Colon (tissue), 2 donors: Measurements from ENCODE around the gene HINT2.

Experiments
- FAIRE-seq: peaks from 2 replicates; lab custom pipeline; 2012; peaks lifted over from hg19 to GRCh38; lab: Jason Lieb, UNC
- donor health status: control.
- donor health status: control.

HINT2 gene

DNA sequence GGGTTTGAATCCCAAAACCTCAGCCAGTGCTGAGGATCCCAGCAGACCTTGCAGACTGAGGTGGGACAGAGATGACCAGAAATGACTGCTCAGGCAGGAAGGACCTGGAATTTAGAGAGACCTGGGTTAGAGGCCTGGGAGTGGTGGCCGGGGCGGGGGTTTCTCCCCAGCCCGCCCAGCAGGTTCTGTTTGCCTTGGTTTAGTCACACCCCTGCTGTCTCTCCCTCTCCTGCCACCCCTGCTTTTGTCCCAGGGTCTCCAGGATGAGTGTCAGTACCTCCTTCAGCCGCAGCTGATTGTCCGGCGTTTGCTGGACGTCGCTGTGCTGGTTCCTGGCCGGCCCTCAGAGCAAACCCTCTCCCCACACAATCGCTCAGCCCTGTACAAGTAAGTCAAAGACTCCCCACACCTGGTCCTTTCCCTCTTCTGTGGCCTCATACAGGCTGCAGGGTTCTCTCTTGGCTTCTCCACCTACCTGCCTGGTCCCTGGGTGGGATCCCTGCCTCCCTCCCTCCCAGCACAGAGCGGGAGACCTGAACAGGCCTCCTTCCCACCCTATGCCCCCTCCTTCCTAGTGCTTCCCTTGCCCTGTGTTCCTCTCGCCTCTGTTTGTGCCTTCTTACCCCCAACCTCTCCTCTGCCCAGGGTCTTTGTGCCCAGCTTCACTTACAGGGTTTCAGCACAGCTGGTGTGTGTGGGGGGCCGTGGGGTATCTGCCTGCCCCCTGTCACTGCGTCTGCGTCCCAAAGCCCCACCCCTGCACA, 26.2 kb upstream of the HINT2 start:
- FAIRE-seq = no peak

DNA sequence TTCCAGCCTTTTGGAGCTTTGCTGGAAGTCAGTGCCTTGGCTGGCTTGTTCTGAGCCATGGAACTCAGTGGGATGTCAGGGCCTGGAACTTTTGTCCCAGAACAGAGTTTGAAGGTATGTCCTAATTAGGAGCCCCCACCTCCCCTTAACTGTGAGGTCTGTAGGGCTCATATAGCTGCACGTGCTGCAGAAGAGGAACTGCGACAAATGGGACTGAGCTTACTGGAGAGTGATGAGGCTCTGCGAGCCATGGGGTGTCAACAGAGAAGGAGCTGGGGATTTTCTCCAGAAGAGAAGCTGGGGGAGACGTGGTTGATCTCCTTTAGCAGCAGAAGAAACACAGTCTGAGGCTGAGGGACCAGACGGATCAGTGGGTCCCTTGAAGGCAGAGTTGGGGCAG, 25.1 kb upstream of the HINT2 start:
- FAIRE-seq = no peak

DNA sequence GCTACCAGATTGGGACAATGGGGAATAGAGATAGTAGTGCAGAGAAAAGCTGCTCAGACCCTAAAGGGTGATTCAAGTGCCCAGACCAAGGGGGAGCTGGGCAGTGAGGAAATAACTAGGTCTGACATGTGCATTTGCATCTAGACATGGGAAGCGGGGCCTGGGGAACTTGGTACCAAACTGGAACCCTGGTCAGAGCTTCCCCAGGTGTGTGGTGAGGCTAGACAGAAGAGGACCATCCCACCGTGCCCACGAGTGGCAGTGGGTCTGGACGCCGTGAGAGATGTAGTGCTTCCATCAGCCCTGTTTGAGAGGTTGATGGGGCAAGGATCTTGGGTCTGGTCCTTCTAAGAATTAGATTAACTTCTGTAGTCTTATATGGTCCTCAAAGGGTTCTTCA, 21.8 kb upstream of the HINT2 start:
- no peak for FAIRE-seq

DNA sequence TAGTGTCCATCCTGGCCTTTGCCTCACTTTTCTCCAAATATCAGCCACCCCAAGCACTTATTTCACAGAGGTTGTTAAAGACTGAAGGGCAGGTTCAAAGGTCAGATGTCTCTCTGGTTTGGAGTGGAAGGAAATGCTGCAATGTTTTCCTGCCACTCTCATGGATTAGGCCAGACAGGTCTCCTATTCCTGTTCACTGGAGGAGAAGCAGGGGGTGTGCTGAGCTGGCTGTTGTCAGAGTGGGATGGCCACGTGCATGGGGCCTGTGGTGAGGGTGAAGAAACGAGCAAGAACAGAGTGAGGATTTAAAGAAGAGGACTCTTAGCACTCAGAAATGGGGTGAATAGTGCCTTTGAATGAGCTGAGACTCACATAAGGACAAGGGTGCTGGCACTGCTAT, 20.9 kb upstream of the HINT2 start:
- FAIRE-seq = no peak

DNA sequence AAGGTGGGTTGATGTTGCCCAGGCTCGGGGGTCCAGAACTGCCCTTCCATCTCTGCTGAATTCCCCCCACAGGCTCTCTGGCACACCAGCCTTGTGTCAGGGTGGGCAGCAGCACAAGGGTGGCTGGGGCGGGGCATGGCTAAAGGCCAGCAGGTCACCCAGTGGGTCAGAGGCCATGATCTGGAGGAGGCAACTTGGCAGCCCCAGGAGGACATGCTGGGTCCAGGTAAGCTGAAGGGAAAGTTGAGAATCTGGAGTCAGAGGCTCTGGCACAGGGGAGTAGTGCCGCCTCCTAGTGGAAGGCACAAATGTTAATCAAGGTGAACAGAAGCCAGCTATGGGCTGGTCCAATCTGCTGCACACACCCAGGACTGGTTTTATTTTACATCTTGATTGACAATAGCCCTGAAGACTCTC, 20.4 kb upstream of the HINT2 start:
- no peak for FAIRE-seq

DNA sequence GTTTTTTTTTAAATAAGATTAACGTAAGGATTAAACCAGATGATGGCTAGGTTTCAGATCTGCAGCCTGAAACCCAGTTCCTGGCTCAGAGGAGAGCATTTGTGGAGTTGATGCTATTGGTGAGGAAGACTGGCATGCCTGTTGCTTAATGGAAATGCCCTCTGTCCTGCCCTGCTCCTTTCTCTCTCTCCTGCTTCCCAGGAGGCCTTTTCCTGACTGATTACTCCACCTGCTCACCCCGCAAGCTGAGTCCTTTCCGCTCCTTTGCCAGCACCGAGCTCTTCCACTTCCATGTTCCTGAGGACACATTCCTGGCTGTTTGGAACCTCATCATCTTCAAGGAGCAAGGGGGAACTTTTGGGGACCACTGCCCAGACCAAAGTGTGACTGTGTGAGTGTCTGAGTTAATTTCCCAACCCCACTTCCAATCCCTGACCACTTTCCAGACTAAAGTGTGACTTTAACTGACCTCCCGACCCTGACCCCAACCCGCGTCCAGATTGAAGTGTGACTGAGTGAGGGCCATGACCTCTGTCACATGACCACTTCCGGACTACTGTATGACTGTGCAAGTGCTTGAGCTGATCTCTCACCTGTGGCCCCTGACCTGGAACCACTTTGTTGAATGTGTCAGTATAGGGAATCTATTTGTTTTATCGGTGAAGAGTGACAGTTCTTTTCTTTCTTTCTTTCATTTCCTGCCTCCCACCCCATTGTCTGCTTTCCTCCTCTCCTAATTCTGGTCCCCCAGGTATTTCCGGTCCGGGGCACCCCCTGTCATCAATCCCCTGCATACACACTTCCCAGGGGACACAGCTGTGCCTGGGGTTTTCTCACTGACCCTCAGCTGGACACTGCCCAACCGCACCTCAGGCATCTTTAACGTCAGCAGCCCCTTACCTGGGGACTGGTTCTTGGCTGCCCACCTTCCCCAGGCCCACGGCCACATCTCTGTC, 19.7 kb upstream of the HINT2 start:
- FAIRE-seq = no peak

DNA sequence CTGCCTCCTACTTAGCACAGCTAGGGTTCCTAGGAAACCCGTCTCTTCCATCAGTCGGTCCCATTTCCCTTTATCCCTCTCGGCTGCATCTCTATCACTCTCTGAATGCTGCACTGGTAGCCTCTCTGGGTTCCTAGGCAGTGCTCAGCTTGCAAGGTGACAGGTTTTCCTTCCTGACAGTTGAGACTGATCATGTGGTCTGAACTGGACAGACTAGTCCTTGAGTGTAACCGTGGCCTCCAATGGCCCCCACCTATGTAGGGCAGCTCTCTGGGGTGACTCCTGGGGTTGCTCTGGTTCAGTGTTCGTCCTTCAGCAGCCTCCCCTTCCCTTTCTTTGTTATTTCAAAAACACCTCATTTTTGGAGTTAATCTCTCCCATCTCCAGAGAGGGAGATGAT, 18.0 kb upstream of the HINT2 start:
- no peak for FAIRE-seq

DNA sequence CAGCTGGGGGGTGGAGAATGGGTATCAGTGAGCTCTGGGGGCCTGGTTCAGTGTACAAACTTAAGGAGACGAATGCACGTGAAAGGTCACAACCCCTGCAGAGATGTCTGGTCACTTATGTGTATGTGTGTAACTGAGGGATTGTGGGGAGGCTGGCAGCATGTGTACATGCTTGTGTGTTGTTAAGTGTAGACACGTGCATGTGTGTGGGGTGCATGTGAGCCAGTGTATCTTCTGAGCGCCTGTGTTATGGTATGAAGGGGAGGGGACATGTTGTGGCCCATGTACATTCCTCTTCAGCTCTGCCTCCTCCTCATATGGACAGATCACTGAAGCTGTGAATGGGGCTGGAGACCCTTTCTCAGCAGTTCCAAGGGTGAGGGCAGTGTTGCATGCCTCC, 16.2 kb upstream of the HINT2 start:
- no peak for FAIRE-seq

DNA sequence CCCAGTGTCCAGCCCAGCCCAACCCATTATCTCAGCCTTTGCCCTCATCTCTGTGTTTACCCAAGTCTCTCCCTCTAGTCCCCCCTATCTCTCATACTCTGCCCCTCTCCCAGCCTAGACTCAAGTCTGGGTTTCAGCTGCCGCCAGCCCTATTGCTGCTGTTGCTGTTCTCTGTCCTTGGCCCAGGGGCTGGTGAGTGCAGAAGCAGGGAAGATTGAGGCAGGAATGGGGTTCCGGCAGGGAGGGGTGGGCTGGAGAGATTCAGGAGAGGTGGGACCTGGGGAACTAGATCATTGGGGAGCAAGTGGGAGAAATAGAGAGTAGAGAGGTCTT, 14.9 kb upstream of the HINT2 start:
- no peak for FAIRE-seq

DNA sequence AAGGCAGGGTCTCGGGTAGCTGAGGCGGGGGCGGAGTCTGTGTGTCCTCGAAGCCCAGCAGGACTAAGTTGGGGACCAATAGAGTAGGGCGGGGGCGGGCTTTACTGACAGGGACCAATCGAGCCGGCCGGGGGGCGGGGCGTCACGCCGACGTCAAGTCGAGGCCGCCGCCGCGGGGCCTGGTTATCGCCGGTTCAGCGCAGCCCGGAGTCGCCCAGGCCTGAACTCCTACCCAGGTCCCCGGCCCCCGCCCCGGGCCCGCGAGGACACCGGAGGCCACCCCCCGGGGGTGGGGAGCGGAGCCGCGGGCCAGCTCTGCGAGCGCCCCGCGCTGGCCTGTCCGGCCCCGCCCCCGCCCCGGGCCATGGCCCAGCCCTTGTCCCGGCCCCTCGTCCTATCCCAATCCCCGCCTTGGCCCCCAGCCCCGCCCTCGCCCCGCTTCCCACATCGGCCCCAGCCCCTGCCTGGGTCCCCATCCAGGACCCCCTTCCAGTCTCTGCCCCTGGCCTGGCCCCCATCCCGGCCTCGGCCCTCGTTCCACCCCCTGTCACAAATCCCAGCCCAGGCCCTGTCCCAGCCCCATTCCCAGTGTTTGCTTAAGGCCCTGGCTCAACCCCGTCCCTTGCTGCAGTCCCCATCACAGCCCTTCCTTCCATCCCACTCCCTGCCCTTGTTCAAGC, 14.4 kb upstream of the HINT2 start, which contains the start of gene TMEM8B:
Gene TMEM8B, plus strand, starts transcription at position 145 of the 680 bp plus-strand sequence. Its CDS starts 220 bp downstream, at position 365.
- FAIRE-seq = no peak

DNA sequence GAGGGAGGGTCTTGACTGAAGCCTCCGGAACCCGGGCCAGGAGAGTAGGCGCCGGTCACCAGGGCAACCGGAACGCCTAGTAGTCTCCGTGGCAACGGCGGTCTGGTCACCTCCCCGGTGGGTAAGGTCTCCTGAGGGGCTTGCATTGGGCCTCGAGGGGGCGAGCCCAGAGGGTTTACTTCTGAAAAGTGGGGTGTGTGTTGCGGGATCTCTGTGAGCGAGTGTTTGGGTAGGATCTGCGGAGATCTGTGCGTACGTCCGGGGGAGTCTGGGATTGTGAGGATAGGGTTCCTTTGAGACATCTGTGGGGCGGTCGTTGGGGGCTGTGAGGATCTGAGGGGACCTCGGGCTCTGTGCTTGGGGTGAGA, 13.9 kb upstream of the HINT2 start, which contains the start of gene FAM221B:
Gene FAM221B, minus strand, starts transcription at position 17 of the 368 bp plus-strand sequence. CDS start 2,571 bp downstream, outside the sequence.
- no peak for FAIRE-seq

DNA sequence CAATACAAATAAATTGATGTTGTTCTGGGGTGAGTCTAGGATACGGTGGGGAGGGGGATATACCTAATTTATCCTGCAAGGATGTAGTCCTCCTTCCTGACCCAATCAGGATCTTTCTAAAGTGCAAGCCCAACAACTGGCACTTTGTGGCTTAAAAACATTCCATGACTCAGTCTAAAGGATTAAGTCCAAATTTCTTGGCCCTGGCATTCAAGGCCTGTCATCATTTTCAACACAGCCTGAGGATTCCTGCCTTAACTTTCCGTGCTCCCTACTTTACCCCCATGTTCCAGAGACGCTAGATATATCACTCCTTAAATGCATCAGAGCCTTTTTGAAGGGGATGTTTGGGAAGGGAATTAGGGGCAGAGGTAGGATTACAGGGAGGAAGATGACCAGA, 12.6 kb upstream of the HINT2 start:
- no peak for FAIRE-seq

DNA sequence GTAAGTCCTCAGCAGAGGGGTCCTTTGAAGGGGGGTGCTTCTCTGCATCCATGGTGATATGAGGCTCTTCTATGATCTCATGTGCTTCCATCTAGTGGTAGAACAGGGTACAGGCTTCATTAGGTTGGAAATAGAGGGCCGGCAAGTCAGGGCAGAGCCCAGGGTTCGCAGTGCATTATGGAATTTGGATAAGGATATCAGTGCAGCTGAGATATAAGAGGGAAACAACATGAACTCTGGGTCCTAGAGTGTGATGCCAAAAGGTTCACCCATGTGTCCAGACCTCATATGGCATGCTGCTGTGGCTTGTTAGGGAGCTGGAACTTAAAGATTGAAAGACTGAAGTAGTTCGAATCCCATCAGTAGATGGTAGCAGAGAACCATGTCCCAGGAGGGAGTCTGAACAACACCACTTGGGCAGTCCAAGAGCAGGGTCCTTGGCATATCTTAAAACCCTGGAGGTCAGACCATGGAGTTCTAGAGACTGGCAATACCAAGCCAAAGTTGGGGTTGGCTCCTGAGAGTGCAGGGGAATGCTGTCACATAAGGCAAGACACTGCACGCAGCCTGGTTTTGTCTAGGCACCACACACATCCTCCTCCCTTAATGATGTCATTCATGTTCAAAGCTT, 11.3 kb upstream of the HINT2 start:
- FAIRE-seq = no peak

DNA sequence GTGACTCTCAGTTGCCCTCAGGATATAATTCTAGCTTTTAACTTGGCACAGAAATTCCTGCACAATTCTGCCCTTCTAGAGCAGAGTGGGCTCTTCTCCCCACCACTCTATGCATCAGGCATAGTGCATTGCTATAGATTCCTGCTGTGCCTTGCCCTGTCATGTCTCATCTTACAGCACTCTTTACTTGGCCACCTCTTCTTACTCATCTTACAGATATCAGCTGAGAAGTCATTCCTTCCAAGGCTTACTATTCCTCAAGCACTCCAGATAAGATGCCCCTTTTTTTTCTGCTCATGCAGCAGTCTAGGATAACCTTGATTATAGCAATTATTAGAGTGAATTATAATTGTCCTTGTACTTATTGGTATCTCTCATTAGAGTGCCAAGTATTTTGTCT, 8.1 kb upstream of the HINT2 start:
- FAIRE-seq = no peak

DNA sequence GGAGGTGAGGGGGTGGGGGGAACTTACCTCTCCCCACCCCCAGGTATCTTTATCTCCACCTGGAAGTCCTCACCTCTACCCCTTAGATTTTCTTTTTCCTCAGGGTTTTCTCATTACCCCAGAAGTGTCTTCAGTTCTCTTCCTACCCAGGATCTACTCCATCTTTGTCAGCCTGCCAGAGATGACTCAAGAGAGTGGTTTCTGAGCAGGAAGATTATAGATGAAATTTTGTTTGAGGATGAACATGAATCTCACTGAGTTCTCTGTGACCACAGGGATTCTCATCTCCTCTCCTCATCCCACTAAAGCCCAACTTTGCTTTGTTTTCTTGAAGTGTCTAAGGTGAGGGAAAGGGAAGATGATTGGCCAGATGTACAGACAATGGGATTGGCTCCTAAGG, 5.2 kb upstream of the HINT2 start:
- no peak for FAIRE-seq

DNA sequence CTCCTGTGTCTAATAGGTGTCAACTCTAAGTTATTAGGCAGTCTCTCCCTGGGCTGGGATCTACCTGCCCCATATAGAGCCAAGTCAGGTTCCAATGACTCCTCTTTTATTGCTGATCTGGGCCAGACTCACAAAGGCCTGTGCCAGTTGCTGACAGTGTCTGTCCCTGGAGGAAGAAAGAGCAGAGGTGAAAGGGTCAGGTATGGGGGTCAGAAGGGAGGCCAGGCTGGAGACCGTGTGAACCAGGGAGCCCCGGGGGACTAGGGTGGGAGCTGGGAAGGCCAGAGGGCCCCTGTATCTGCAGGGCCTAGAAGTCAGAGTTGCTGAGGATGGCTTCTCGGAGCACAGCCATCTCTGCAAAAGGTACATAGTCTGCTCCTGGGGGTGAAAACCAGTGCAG, 3.5 kb upstream of the HINT2 start:
- FAIRE-seq = no peak

DNA sequence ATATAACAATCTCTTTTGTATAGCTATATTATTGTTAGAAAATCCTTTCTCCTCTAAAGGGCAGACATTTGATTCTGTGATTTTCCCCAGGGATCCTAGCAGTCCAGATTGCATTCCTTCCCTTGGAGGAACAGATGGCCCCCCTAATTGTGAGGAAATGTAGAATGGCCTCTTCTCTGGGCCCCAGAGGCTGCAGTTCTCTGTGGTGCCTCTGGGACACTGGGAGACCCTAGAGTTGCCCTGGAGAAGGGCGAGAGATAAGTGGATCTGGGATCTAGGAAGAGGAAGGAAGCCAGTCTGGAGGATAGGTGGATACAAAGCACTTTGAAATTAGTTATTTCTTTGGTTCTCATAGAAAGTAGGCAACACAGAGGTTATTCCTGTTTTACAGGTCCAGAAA, 1.9 kb upstream of the HINT2 start:
- FAIRE-seq = no peak

DNA sequence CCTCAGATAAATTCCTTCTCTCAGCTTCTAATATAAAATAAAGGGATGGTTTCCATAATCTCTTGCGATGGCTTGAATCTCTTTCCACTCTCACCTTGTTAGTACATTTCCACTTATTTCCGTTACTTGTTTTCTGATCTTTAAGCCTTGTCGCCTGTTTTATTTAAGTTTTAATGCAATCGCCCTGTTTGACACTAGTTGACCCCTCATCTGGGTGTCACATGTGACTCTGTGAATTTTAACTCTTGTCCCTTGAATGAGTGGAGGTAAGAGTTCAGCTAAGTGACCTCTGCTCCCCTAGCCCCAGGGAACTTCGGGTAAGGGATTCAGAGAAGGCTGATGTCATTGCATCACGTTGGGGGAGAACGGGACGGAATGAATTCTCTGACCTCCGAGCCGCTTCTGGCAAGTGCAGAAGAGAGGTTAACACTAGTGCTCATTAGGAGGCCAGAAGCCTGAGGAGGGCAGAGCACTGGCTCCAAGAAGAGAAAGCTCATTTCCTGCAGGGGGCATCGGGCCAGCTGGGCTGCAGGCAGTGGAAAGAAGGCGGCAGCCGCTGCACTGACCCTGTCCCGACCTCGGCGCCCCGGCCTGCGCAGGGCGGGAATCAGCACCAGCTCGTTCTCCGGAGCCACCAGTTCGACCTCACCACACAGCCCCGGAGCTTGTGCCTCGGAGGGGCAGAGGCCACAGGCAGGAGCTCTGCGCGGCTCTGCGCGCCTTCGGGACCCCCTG, 569 bp downstream of the HINT2 start:
- no peak for FAIRE-seq

DNA sequence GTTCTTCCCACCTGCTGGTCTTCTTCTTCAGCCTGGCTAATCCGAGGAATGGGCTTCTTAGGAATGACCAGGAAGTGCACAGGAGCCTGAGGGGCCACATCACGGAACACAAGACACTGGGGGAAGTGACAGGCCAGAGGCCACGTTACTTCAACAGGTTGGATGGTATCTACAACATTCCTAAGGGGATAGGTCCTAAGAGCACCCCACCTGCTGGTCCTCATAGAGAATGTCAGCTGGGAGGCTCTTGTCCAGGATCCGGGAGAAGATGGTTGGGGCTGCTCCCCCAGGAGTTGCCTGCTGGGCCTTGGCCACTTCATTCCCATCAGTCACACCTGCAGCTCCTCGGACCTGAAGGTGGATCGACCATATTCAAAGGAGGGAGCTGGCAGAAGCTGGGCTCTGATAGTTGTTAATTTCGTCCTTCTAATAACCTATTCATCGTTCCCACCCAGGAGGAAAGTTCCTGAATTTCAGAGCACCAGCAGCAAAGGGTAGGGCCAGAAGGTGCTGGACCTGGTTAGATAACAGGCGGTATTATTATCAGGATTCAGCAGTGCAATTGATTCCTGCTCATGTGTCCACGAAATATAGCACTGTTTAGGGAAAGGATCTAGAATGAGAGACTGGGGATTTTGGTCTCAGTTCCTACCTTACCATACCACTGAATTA, 1.3 kb downstream of the HINT2 start:
- FAIRE-seq = no peak

DNA sequence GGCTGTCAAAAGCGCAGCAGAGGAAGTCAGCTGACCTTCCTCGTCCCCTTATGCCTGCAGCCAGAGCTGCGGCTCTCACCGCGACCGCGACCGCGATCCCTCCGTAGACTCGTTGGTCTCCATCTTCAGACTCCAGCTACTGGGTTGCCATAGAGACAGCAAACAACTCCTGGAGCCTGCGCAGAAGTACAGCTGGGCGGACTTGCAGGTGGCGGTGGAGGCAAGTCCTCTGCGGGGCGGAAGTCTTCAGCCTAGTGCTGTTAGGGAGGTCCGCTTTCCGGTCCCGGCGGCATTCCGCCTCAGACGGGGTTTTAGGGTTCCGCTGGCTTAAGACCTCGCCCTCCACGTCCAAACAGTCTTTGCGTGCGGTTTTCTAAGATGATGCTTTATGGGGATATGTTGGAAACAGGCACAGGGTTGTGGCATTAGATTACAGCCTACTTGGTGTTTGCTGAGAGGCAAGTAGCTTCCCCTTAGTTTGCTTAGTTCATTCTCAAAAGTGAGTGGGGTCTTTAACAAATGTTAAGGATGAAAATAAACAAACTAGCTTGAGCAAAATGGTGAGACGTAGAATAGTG, 2.7 kb downstream of the HINT2 start, which contains the start of gene SPAG8:
Gene SPAG8, minus strand, starts transcription at position 238 of the 578 bp plus-strand sequence. Its CDS starts 115 bp downstream, at position 123.
- peak; percentile 14 for FAIRE-seq
